ENCODE data around the gene TP53I11. TPM values are rescaled to one million over a fixed set of nuclear protein-coding genes. Genes with fewer than 3 reads are reported as not detected.

The TP53I11 gene
- total RNA-seq, 4 donors from 2014 or later, result 21.7 to 34.0 (median 30.9) TPM

GRCh38 chr11:44952500-44953260 is 2.0 kb upstream of the TP53I11 start:
- H3K27ac ChIP-seq, result peak overlapping the region in 1 of 3 donors; percentile 11
- TF ChIP-seq POLR2A (IDR thresholded peaks at IDR 0.05) (no peak), CTCF (IDR thresholded peaks at IDR 0.05) (no peak)
- no peaks in the 10 kb centered on the region for H3K9me3 ChIP-seq
- peak; percentile 63 to 69 for DNase-seq
- H3K36me3 ChIP-seq, result no peaks in the 10 kb centered on the region
- 56 to 58% methylated on average over 3 of the region's 3 CpGs for WGBS, 2 donors
- intact Hi-C loops (cut with DNase I), result no loop called here
- no peak overlapping the region for H3K4me3 ChIP-seq (replicated peaks in 1 of 3)
- peaks cover 27 to 61% of the 10 kb centered on the region in 2 donors for H3K4me1 ChIP-seq
- no peaks in the 10 kb centered on the region for H3K27me3 ChIP-seq

GRCh38 chr11:44952082-44952481 is 1.4 kb upstream of the TP53I11 start:
- TF ChIP-seq CTCF (IDR thresholded peaks at IDR 0.05), result no peak
- no peak for TF ChIP-seq POLR2A (IDR thresholded peaks at IDR 0.05)
- Histone ChIP-seq H3K4me1 (peaks cover 27 to 67% of the 10 kb centered on the region in 2 donors), H3K27me3 (no peaks in the 10 kb centered on the region), H3K9me3 (no peaks in the 10 kb centered on the region), H3K36me3 (no peaks in the 10 kb centered on the region), H3K4me3 (replicated peaks in 1 of 3) (no peak overlapping the region), H3K27ac (peak overlapping the region; percentile 6 to 33 (median 11))
- peak in 1 of 2 donors; percentile 17 for DNase-seq
- WGBS, 2 donors, result 42 to 45% methylated on average over 2 of the region's 2 CpGs
- intact Hi-C loops (cut with DNase I), result no loop called here

GRCh38 chr11:44950031-44950624 is 555 bp downstream of the TP53I11 start:
- H3K4me1 ChIP-seq, result peaks cover 30 to 78% of the 10 kb centered on the region in 2 donors
- H3K9me3 ChIP-seq, result no peaks in the 10 kb centered on the region
- H3K27me3 ChIP-seq, result no peaks in the 10 kb centered on the region
- no peak for TF ChIP-seq CTCF (IDR thresholded peaks at IDR 0.05)
- no peak for TF ChIP-seq POLR2A (IDR thresholded peaks at IDR 0.05)
- H3K36me3 ChIP-seq, result no peaks in the 10 kb centered on the region
- intact Hi-C loops (cut with DNase I), result no loop called here
- peak overlapping the region; percentile 68 to 89 (median 77) for H3K27ac ChIP-seq
- peak overlapping the region; percentile 55 to 77 (median 61) for H3K4me3 ChIP-seq (replicated peaks in 1 of 3)
- WGBS, 2 donors, result 0% methylated on average over 26 to 43 of the region's 63 CpGs
- peak; percentile 37 to 50 for DNase-seq

- H3K4me3 ChIP-seq (replicated peaks in 1 of 3), result peak overlapping the region; percentile 55 to 77 (median 61)
- DNase-seq, result peak; percentile 14 to 40
- no peaks in the 10 kb centered on the region for H3K9me3 ChIP-seq
- intact Hi-C loops (cut with DNase I), result no loop called here
- 6 to 14% methylated on average over 15 to 24 of the region's 57 CpGs for WGBS, 2 donors
- peak in 3 of 6 experiments; percentile 15 to 34 (median 31) for TF ChIP-seq CTCF (IDR thresholded peaks at IDR 0.05)
- peak in 1 of 2 donors; percentile 26 for TF ChIP-seq POLR2A (IDR thresholded peaks at IDR 0.05)
- peak overlapping the region; percentile 68 to 89 (median 77) for H3K27ac ChIP-seq
- no peaks in the 10 kb centered on the region for H3K27me3 ChIP-seq
- H3K36me3 ChIP-seq, result no peaks in the 10 kb centered on the region
- peaks cover 31 to 78% of the 10 kb centered on the region in 2 donors for H3K4me1 ChIP-seq
Measured at GRCh38 chr11:44949160-44950030, 1.3 kb downstream of the TP53I11 start.

All from thyroid gland (tissue), 4 donors.